SK-N-SH (cell line): Measurements from ENCODE around the gene CDH15. TPM values are rescaled to one million over a fixed set of nuclear protein-coding genes. Genes with fewer than 3 reads are reported as not detected.

Source experiments
- CTCF ChIA-PET: fragments of 300-600, 350-600 bp; formaldehyde crosslinking; extraction: SDS; loops from one replicate; lab custom pipeline; 2021; lab: Yijun Ruan, JAX
- POLR2A ChIA-PET: fragments of 350-600 bp; sonication (Branson Sonifier 250); formaldehyde crosslinking; extraction: SDS; loops from one replicate; lab custom pipeline; 2020; ENCODE audit warnings: antibody characterized with exemption, inconsistent platforms; lab: Yijun Ruan, JAX
- DNase-seq: peaks from one replicate; pipeline ENCODE4 v3.0.0; 2012
- H2AFZ ChIP-seq: fragments of 200-600 bp; sonication (generic); 2 replicates; pipeline ENCODE4 v1.8.1; 2016; ENCODE audit warnings: antibody characterized with exemption, mild to moderate bottlenecking, low read depth
- H3F3A ChIP-seq: fragments of 200-600 bp; sonication (generic); replicated peaks from 2 replicates; pipeline ENCODE3; 2016; ENCODE audit warnings: antibody characterized with exemption, mild to moderate bottlenecking; ENCODE audit not compliant: insufficient read depth
- H3K27ac ChIP-seq, 2 experiments: fragments of 200-500 bp in 1 of 2; fragments of 200-600 bp in 1 of 2; sonication (Bioruptor generic) in 1 of 2; sonication (generic), shearing (Covaris generic) in 1 of 2; 2 replicates each; pipeline versions ENCODE4 v1.5.1 to v1.6.1; 2014 to 2016; ENCODE audit warnings: low read depth in 2 of 2, inconsistent platforms in 1 of 2, low read length in 1 of 2, mild to moderate bottlenecking in 1 of 2, mixed read lengths in 1 of 2
- H3K27me3 ChIP-seq: fragments of 200-600 bp; sonication (generic), shearing (Covaris generic); 2 replicates; pipeline ENCODE4 v1.6.1; 2016; ENCODE audit warnings: mixed run types; ENCODE audit not compliant: insufficient read depth
- H3K36me3 ChIP-seq, 2 experiments: fragments of 200-500 bp in 1 of 2; fragments of 200-600 bp in 1 of 2; sonication (Bioruptor generic) in 1 of 2; sonication (generic) in 1 of 2; replicated peaks in 1 of 2; 2 replicates each; pipeline versions ENCODE3 to v1.5.1; 2014 to 2016; ENCODE audit warnings: low read length in 1 of 2, mild to moderate bottlenecking in 1 of 2; ENCODE audit not compliant: insufficient read depth in 2 of 2, control insufficient read depth in 1 of 2
- H3K4me1 ChIP-seq, 2 experiments: fragments of 200-500 bp in 1 of 2; fragments of 200-600 bp in 1 of 2; sonication (Bioruptor generic) in 1 of 2; sonication (generic), shearing (Covaris generic) in 1 of 2; 2 replicates each; pipeline versions ENCODE4 v1.5.1 to v1.6.1; 2014 to 2016; ENCODE audit warnings: low read depth in 1 of 2, low read length in 1 of 2, mixed run types in 1 of 2; ENCODE audit not compliant: insufficient read depth in 2 of 2, control insufficient read depth in 1 of 2
- H3K4me2 ChIP-seq: fragments of 200-600 bp; sonication (generic), shearing (Covaris generic); 2 replicates; pipeline ENCODE4 v1.6.1; 2017; ENCODE audit warnings: mixed run types
- H3K4me3 ChIP-seq, 2 experiments: fragments of 200-500 bp in 1 of 2; fragments of 200-600 bp in 1 of 2; sonication (Bioruptor generic) in 1 of 2; sonication (generic), shearing (Covaris generic) in 1 of 2; 2 replicates each; pipeline versions ENCODE4 v1.5.1 to v1.8.1; 2014 to 2016; ENCODE audit warnings: low read depth in 2 of 2, inconsistent platforms in 1 of 2, low read length in 1 of 2, mild to moderate bottlenecking in 1 of 2, mixed read lengths in 1 of 2, moderate library complexity in 1 of 2
- H3K79me2 ChIP-seq: fragments of 200-600 bp; sonication (generic); 2 replicates; pipeline ENCODE4 v1.8.1; 2017; ENCODE audit warnings: mild to moderate bottlenecking; ENCODE audit not compliant: insufficient read depth
- H3K9ac ChIP-seq: fragments of 200-600 bp; sonication (generic); 2 replicates; pipeline ENCODE4 v1.6.1; 2017; ENCODE audit warnings: mixed run types
- H3K9me2 ChIP-seq: fragments of 200-600 bp; sonication (generic); 2 replicates; pipeline ENCODE4 v1.6.1; 2017; ENCODE audit warnings: mixed run types
- H3K9me3 ChIP-seq: fragments of 200-600 bp; sonication (generic); 2 replicates; pipeline ENCODE4 v1.6.1; 2017; ENCODE audit warnings: mixed run types, mild to moderate bottlenecking, moderate library complexity
- H4K20me1 ChIP-seq: fragments of 200-600 bp; sonication (generic); 2 replicates; pipeline ENCODE4 v1.6.1; 2017; ENCODE audit warnings: mild to moderate bottlenecking, mixed run types; ENCODE audit not compliant: insufficient read depth
- CHD2 ChIP-seq: fragments of 150-350 bp; IDR thresholded peaks from 2 replicates; pipeline ENCODE4 v1.6.1; 2018; ENCODE audit warnings: low read length; ENCODE audit not compliant: partially characterized antibody
- ELF1 ChIP-seq: IDR thresholded peaks from 2 replicates; pipeline ENCODE4 v1.4.0; 2012
- EP300 ChIP-seq, 2 experiments: IDR thresholded peaks; 2 replicates each; pipeline versions ENCODE4 v1.4.0 to v1.6.1; 2012; ENCODE audit warnings: borderline replicate concordance in 1 of 2, low read depth in 1 of 2, low read length in 1 of 2
- EZH2phosphoT487 ChIP-seq: fragments of 200-600 bp; sonication (generic); IDR thresholded peaks from 2 replicates; pipeline ENCODE4 v1.6.1; 2017; ENCODE audit warnings: low read depth, mixed run types, mild to moderate bottlenecking, antibody characterized with exemption, moderate library complexity, borderline replicate concordance
- FOSL2 ChIP-seq: IDR thresholded peaks from 2 replicates; pipeline ENCODE4 v1.4.0; 2012; ENCODE audit warnings: low read depth, mild to moderate bottlenecking, moderate library complexity, borderline replicate concordance
- FOXJ3 ChIP-seq: sonication (generic); formaldehyde crosslinking; IDR thresholded peaks from 2 replicates; pipeline ENCODE4 v1.5.1; 2020; ENCODE audit warnings: mild to moderate bottlenecking, missing genetic modification reagents
- FOXM1 ChIP-seq: IDR thresholded peaks from 2 replicates; pipeline ENCODE4 v1.4.0; 2012; ENCODE audit warnings: low read depth, mild to moderate bottlenecking
- GATA2 ChIP-seq: sonication (generic); formaldehyde crosslinking; IDR thresholded peaks from 2 replicates; pipeline ENCODE4 v1.5.0; 2020; ENCODE audit warnings: mild to moderate bottlenecking, missing genetic modification reagents
- POLR2AphosphoS5 ChIP-seq: IDR thresholded peaks from 2 replicates; pipeline ENCODE4 v1.6.1; 2012; ENCODE audit warnings: low read depth, low read length
- RAD21 ChIP-seq: IDR thresholded peaks from 2 replicates; pipeline ENCODE4 v1.6.1; 2012; ENCODE audit warnings: mild to moderate bottlenecking, low read length
- RCOR1 ChIP-seq: fragments of 150-350 bp; IDR thresholded peaks from 2 replicates; pipeline ENCODE4 v1.6.1; 2017; ENCODE audit warnings: antibody characterized with exemption, low read length
- REST ChIP-seq: IDR thresholded peaks from 2 replicates; pipeline ENCODE4 v1.6.1; 2012; ENCODE audit warnings: mild to moderate bottlenecking, low read depth, low read length, moderate library complexity
- RXRA ChIP-seq: IDR thresholded peaks from 2 replicates; pipeline ENCODE4 v1.4.0; 2012; ENCODE audit warnings: low read depth, mild to moderate bottlenecking, borderline replicate concordance
- SIN3A ChIP-seq: IDR thresholded peaks from 2 replicates; pipeline ENCODE4 v1.6.1; 2012; ENCODE audit warnings: low read depth, mild to moderate bottlenecking, low read length, moderate library complexity, borderline replicate concordance
- SMC3 ChIP-seq: IDR thresholded peaks from 2 replicates; pipeline ENCODE4 v1.6.1; 2012; ENCODE audit warnings: low read depth, low read length, improper control_type of control experiment
- TAF1 ChIP-seq: IDR thresholded peaks from 2 replicates; pipeline ENCODE4 v1.6.1; 2012; ENCODE audit warnings: low read depth, mild to moderate bottlenecking, low read length, moderate library complexity, borderline replicate concordance
- TEAD4 ChIP-seq: IDR thresholded peaks from 2 replicates; pipeline ENCODE4 v1.4.0; 2012; ENCODE audit warnings: mild to moderate bottlenecking, borderline replicate concordance; ENCODE audit not compliant: insufficient read depth
- YY1 ChIP-seq: IDR thresholded peaks from 2 replicates; pipeline ENCODE4 v1.4.0; 2012; ENCODE audit warnings: low read depth, mild to moderate bottlenecking
- WGBS: methylation state at CpG from one replicate; pipeline ENCODE4 v1.1.6; 2017; ENCODE audit warnings: low lambda C conversion rate; 5-methylcytosine and 5-hydroxymethylcytosine counted together
- polyA plus RNA-seq, 3 experiments: library from polyadenylated mRNA; depleted of rRNA; stranded (reverse); fragments of >200 nt; gene quantifications; 2 replicates each; pipeline ENCODE4 v1.2.3, GENCODE V29; 2012
- TF ChIP-seq, protein P1 (sequence below): IDR thresholded peaks from 2 replicates; pipeline ENCODE4 v1.4.0; 2012; ENCODE audit warnings: low read depth

The CDH15 gene
- polyA plus RNA-seq, 1 of the 3 experiments (the other 2 are of a cell fraction), result 0.03 TPM

GRCh38 chr16:89183975-89184676 is 12.6 kb downstream of the CDH15 start:
- H4K20me1 ChIP-seq, result peaks cover 10% of the 10 kb centered on the region; the same call in 1 of the 2 replicates
- POLR2A ChIA-PET, result no interaction called here
- DNase-seq, result no peak
- TF ChIP-seq RCOR1 (no peak), TEAD4 (no peak), FOXJ3 (CRISPR knock-in tag) (no peak), ELF1 (no peak), GATA2 (CRISPR knock-in tag) (no peak), TAF1 (no peak), SIN3A (no peak), CHD2 (no peak), SMC3 (no peak), YY1 (no peak), POLR2AphosphoS5 (no peak), RXRA (no peak), RAD21 (no peak), EP300 (IDR thresholded peaks at IDR 0.05; ENCODE audit: borderline replicate concordance in 1 of 2, low read depth in 1 of 2, low read length in 1 of 2) (no peak), FOSL2 (no peak), EZH2phosphoT487 (no peak), FOXM1 (no peak), REST (no peak)
- TF ChIP-seq, protein P1, sequence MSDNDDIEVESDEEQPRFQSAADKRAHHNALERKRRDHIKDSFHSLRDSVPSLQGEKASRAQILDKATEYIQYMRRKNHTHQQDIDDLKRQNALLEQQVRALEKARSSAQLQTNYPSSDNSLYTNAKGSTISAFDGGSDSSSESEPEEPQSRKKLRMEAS, result no peak
- TF ChIP-seq, all 33 proteins: peak for 0
- Histone ChIP-seq H3K9ac (no peak overlapping the region), H3F3A (peaks cover 19% of the 10 kb centered on the region), H3K79me2 (no peaks in the 10 kb centered on the region), H2AFZ (no peak overlapping the region), H3K9me3 (no peaks in the 10 kb centered on the region), H3K4me3 (no peak overlapping the region), H3K27ac (no peak overlapping the region), H3K4me2 (no peak overlapping the region), H3K4me1 (no peaks in the 10 kb centered on the region), H3K27me3 (peaks cover 58% of the 10 kb centered on the region), H3K36me3 (no peaks in the 10 kb centered on the region), H3K9me2 (no peaks in the 10 kb centered on the region)
- WGBS, result 14% methylated on average over 12 of the region's 26 CpGs
- CTCF ChIA-PET, result interaction anchor here (0.6 to 1.7 kb wide), 3 partner anchors 17 to 429 kb away, joined by 3 to 4 read pairs (median 4); partner anchors contain the start of genes GALNS and TRAPPC2L
